Fibroblast of the aortic adventitia (primary cell): ENCODE results near the gene MVD. TPM values are rescaled to one million over a fixed set of nuclear protein-coding genes. Genes with fewer than 3 reads are reported as not detected.

Experiments
- DNase-seq: peaks from one replicate; pipeline ENCODE4 v3.0.0-alpha.2; 2010; ENCODE audit warnings: low read depth
- H3K4me3 ChIP-seq: 2 replicates; pipeline ENCODE4 v1.5.1; 2011; ENCODE audit warnings: low read depth, mild to moderate bottlenecking, control low read depth, low read length, moderate library complexity
- total RNA-seq: library from RNA; depleted of rRNA; stranded (reverse); fragments of >200 nt; gene quantifications from 2 replicates; pipeline ENCODE4 v1.2.3, GENCODE V29; 2012; ENCODE audit warnings: low replicate concordance
- TF ChIP-seq, protein P1 (sequence below): IDR thresholded peaks from 2 replicates; pipeline ENCODE4 v1.5.1; 2011; ENCODE audit warnings: mild to moderate bottlenecking, low read length, control low read depth, inconsistent platforms; ENCODE audit not compliant: insufficient read depth

The MVD gene
- total RNA-seq, 1 donor, result 24.4 TPM

GRCh38 chr16:88640498-88641247 is 22.2 kb downstream of the MVD start:
- no peak overlapping the region for H3K4me3 ChIP-seq
- DNase-seq, result no peak
- TF ChIP-seq, protein P1, sequence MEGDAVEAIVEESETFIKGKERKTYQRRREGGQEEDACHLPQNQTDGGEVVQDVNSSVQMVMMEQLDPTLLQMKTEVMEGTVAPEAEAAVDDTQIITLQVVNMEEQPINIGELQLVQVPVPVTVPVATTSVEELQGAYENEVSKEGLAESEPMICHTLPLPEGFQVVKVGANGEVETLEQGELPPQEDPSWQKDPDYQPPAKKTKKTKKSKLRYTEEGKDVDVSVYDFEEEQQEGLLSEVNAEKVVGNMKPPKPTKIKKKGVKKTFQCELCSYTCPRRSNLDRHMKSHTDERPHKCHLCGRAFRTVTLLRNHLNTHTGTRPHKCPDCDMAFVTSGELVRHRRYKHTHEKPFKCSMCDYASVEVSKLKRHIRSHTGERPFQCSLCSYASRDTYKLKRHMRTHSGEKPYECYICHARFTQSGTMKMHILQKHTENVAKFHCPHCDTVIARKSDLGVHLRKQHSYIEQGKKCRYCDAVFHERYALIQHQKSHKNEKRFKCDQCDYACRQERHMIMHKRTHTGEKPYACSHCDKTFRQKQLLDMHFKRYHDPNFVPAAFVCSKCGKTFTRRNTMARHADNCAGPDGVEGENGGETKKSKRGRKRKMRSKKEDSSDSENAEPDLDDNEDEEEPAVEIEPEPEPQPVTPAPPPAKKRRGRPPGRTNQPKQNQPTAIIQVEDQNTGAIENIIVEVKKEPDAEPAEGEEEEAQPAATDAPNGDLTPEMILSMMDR, result no peak

DNA sequence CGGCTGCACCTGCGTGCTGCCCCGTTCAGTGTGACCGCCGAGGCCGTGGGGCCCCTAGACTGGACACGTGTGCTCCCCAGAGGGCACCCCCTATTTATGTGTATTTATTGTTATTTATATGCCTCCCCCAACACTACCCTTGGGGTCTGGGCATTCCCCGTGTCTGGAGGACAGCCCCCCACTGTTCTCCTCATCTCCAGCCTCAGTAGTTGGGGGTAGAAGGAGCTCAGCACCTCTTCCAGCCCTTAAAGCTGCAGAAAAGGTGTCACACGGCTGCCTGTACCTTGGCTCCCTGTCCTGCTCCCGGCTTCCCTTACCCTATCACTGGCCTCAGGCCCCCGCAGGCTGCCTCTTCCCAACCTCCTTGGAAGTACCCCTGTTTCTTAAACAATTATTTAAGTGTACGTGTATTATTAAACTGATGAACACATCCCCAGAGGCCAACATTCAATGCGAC is 22.8 kb downstream of the MVD start:
- H3K4me3 ChIP-seq, result no peak overlapping the region
- TF ChIP-seq, protein P1, result no peak
- DNase-seq, result no peak

DNA sequence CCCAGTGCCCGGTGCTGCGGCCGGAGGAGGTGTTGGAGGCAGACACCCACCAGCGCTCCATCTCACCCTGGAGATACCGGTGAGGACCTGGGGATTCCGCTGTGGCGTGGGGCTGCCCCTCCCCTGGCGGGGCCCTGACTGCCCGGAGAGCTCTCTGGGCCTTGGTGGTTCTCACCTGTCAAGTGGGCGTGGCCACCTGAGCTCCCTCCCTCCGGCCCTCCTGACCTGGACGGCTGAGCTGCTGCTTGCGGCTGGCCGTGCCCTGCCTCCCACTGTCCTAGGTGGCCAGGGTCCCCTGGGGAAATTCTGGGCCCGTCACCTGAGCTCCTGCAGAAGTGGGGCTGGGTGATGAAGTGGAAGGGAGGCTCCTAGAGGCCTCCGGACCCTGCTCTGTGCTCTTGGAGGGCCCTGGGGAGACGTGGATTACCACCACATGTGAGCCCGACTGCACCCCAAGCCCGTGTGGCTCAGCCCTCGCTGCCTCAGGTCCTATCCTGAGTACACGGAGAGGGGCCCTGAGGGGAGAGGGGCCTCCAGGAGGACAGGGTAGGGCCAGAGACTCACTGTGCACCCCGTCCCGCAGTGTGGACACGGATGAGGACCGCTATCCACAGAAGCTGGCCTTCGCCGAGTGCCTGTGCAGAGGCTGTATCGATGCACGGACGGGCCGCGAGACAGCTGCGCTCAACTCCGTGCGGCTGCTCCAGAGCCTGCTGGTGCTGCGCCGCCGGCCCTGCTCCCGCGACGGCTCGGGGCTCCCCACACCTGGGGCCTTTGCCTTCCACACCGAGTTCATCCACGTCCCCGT is 23.5 kb downstream of the MVD start:
- TF ChIP-seq, protein P1, result no peak
- H3K4me3 ChIP-seq, result no peak overlapping the region
- DNase-seq, result no peak

GRCh38 chr16:88638323-88639230 is 24.3 kb downstream of the MVD start, which contains the start of gene IL17C:
TSS of gene IL17C (plus strand) at chr16:88638572. CDS start at chr16:88638642, 70 bp downstream.
- TF ChIP-seq, protein P1, result no peak
- no peak for DNase-seq
- H3K4me3 ChIP-seq, result no peak within 1 kb of the TSS

DNA sequence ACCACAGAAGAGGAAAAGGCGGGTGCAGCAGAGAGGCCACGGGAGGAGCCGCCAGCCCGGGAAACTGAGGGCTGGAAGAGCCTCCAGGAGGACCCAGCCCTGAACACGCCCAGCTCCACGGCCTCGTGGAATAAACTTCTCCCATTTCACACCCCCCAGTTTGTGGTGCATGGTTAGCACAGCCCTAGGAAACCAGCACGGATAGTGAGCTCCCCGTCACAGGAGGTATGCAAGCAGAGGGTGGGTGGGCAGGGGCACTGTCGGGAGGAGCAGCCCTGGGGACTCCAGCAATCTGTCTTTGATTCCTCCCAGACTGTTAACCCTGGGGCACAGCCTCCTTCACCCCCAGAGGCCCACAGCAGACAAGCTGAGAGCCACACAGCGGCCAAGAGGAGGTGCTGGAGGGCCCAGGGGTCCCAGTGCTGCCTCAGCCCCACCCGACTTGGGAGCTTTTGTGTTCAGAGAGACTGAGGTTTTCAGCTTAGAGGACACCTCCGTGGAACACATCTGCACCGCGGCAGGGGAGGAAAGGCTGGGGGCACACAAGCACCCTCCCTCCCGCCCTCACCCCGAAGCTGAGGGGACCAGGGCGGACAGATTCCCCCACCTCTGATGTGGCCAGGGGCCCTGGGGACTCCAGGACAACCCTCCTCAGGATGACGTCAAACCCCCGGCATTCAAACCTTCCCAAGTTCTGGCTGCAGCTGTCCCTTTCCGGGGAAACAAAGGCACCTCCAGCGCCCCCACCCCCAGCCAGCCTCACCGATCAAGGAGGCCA is 26.2 kb downstream of the MVD start:
- H3K4me3 ChIP-seq, result no peak overlapping the region
- no peak for DNase-seq
- TF ChIP-seq, protein P1, result no peak
